Sigmoid colon (tissue), 7 donors: ENCODE data around the gene PPM1B. TPM values are rescaled to one million over a fixed set of nuclear protein-coding genes. Genes with fewer than 3 reads are reported as not detected.

Experiments used
- polyA plus RNA-seq, 3 donors: library from polyadenylated mRNA; stranded (reverse); fragments of 200-250 nt; gene quantifications; one replicate each; pipeline ENCODE4 v1.2.3, GENCODE V29; 2013
- small RNA-seq, 3 donors: library from RNA; depleted of rRNA; stranded (forward); fragments of <200 nt; gene quantifications; one replicate each; pipeline ENCODE3, GENCODE V24; 2016
- total RNA-seq, 4 donors: library from RNA; depleted of rRNA; stranded (reverse); fragments of >200 nt; gene quantifications; one replicate each; pipeline ENCODE4 v1.1.0, GENCODE V29; 2016
- donor health status: healthy with polysubstance abuse.
- donor health status: Bipolar disorder and iron deficiency.
- donor health status: healthy.

Gene PPM1B
- total and polyA plus RNA-seq, 7 donors = 29.4 to 47.8 (median 41.3) TPM

Small RNA genes lying within 50 kb of the gene (small RNA-seq; reads per million reads assigned to genes)
- 0 reads per million in 3 donors for gene RNU6-566P

Other genes with a start within 250 kb of the PPM1B start
- gene LRPPRC, start 172.9 kb upstream of the PPM1B start, total RNA-seq = 10 to 100 TPM; 49.7 to 65.7 (median 55.8) TPM
- gene LRPPRC, start 172.9 kb upstream of the PPM1B start, polyA plus RNA-seq = 10 to 100 TPM; 22.2 to 48.8 (median 24.0) TPM
- gene SLC3A1, start 106.6 kb downstream of the PPM1B start, total RNA-seq = under 1 TPM in 3 of 4 donors, not detected in 1; 0.36 to 0.54 (median 0.49) TPM
- 10 to 100 TPM in 1 of 3 donors, 1 to 10 TPM in 2; 6.6 to 12.0 (median 7.9) TPM for gene SLC3A1, start 106.6 kb downstream of the PPM1B start, polyA plus RNA-seq
- gene PREPL, start 192.6 kb downstream of the PPM1B start, total RNA-seq = 10 to 100 TPM; 41.5 to 52.6 (median 48.1) TPM
- gene PREPL, start 192.6 kb downstream of the PPM1B start, polyA plus RNA-seq = 10 to 100 TPM in 2 of 3 donors, 1 to 10 TPM in 1; 6.6 to 14.6 (median 10.2) TPM
- gene CAMKMT, start 193.1 kb downstream of the PPM1B start, total RNA-seq = 10 to 100 TPM; 11.6 to 15.6 (median 13.5) TPM
- gene CAMKMT, start 193.1 kb downstream of the PPM1B start, polyA plus RNA-seq = 10 to 100 TPM in 1 of 3 donors, 1 to 10 TPM in 2; 6.1 to 10.2 (median 6.2) TPM